Smooth muscle cell (in vitro differentiated cells): Measurements from ENCODE around the gene RPL7A. TPM values are rescaled to one million over a fixed set of nuclear protein-coding genes. Genes with fewer than 3 reads are reported as not detected.

ENCODE experiments used
- DNase-seq: peaks from one replicate; lab custom pipeline; 2025; ENCODE audit not compliant: unreplicated experiment; lab: John Stamatoyannopoulos, UW
- H2AFZ ChIP-seq: fragments of 200-600 bp; sonication (generic); 2 replicates; pipeline ENCODE4 v1.6.0; 2016; ENCODE audit warnings: antibody characterized with exemption, low read depth, mild to moderate bottlenecking
- H3F3A ChIP-seq: fragments of 200-600 bp; sonication (generic); 2 replicates; pipeline ENCODE4 v1.6.0; 2017; ENCODE audit warnings: antibody characterized with exemption, low read depth
- H3K27ac ChIP-seq: fragments of 200-600 bp; sonication (generic); 2 replicates; pipeline ENCODE4 v1.5.1; 2016; ENCODE audit warnings: low read depth, mild to moderate bottlenecking
- H3K27me3 ChIP-seq: fragments of 200-600 bp; sonication (generic); 2 replicates; pipeline ENCODE4 v1.6.1; 2016; ENCODE audit warnings: low read depth, mild to moderate bottlenecking
- H3K36me3 ChIP-seq: fragments of 200-600 bp; sonication (generic); 2 replicates; pipeline ENCODE4 v1.5.1; 2016; ENCODE audit warnings: low read depth
- H3K4me1 ChIP-seq: fragments of 200-600 bp; sonication (generic); 2 replicates; pipeline ENCODE4 v1.5.1; 2016; ENCODE audit warnings: low read depth
- H3K4me2 ChIP-seq: fragments of 200-600 bp; sonication (generic); 2 replicates; pipeline ENCODE4 v1.6.0; 2016; ENCODE audit warnings: mild to moderate bottlenecking
- H3K4me3 ChIP-seq: fragments of 200-600 bp; sonication (generic); 2 replicates; pipeline ENCODE4 v1.5.1; 2016; ENCODE audit warnings: mild to moderate bottlenecking
- H3K79me2 ChIP-seq: fragments of 200-600 bp; sonication (generic); 2 replicates; pipeline ENCODE4 v1.6.0; 2016; ENCODE audit warnings: low read depth, mild to moderate bottlenecking
- H3K9ac ChIP-seq: fragments of 200-600 bp; sonication (generic); 2 replicates; pipeline ENCODE4 v1.6.0; 2016; ENCODE audit warnings: low read depth
- H3K9me3 ChIP-seq: fragments of 200-600 bp; sonication (generic); replicated peaks from 2 replicates; pipeline ENCODE4 v1.5.1; 2016; ENCODE audit warnings: low read depth
- H4K20me1 ChIP-seq: fragments of 200-600 bp; sonication (generic); 2 replicates; pipeline ENCODE4 v1.6.0; 2016; ENCODE audit warnings: low read depth
- WGBS: methylation state at CpG from one replicate; pipeline ENCODE4 v1.1.7; 2016; ENCODE audit warnings: low lambda C conversion rate; 5-methylcytosine and 5-hydroxymethylcytosine counted together
- polyA plus RNA-seq: library from polyadenylated mRNA; unstranded; fragments of >200 nt; fragmentation: Nextera tagmentation; extraction: Ambion mirVana; gene quantifications from 2 replicates; pipeline ENCODE4 v1.2.1, GENCODE V29; 2016
- total RNA-seq: library from RNA; depleted of rRNA; stranded (reverse); fragments of >200 nt; gene quantifications from 2 replicates; pipeline ENCODE4 v1.2.3, GENCODE V29; 2014
- TF ChIP-seq, protein P1 (sequence below): fragments of 200-600 bp; sonication (generic); IDR thresholded peaks from 2 replicates; pipeline ENCODE4 v1.5.1; 2017; ENCODE audit warnings: borderline replicate concordance, mild to moderate bottlenecking, antibody characterized with exemption; ENCODE audit not compliant: insufficient read depth, poor library complexity, severe bottlenecking

Gene RPL7A
- total and polyA plus RNA-seq, 2 experiments from 2014 or later = 372 to 1,254 TPM

DNA sequence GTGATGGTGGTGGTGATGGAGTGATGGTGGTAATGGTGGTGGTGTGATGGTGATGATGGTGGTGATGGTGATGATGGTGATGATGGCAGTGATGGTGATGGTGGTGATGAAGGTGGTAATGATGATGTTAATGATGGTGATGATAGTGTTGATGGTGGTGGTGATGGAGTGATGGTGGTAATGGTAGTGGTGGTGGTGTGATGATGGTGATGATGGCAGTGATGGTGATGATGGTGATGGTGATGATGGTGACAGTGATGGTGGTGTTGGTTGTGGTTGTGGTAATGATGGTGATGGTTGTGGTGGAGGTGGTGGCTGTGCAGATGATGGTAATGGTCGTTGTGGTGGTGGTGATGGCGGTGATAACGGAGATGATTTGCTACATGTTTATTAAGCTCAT, 35.4 kb downstream of the RPL7A start:
- H3K4me1 ChIP-seq = no peaks in the 10 kb centered on the region
- H3K9ac ChIP-seq = no peak overlapping the region
- H3K4me2 ChIP-seq = no peak overlapping the region
- H3K9me3 ChIP-seq = no peaks in the 10 kb centered on the region
- H2AFZ ChIP-seq = no peak overlapping the region
- no peaks in the 10 kb centered on the region for H3F3A ChIP-seq
- TF ChIP-seq, protein P1, sequence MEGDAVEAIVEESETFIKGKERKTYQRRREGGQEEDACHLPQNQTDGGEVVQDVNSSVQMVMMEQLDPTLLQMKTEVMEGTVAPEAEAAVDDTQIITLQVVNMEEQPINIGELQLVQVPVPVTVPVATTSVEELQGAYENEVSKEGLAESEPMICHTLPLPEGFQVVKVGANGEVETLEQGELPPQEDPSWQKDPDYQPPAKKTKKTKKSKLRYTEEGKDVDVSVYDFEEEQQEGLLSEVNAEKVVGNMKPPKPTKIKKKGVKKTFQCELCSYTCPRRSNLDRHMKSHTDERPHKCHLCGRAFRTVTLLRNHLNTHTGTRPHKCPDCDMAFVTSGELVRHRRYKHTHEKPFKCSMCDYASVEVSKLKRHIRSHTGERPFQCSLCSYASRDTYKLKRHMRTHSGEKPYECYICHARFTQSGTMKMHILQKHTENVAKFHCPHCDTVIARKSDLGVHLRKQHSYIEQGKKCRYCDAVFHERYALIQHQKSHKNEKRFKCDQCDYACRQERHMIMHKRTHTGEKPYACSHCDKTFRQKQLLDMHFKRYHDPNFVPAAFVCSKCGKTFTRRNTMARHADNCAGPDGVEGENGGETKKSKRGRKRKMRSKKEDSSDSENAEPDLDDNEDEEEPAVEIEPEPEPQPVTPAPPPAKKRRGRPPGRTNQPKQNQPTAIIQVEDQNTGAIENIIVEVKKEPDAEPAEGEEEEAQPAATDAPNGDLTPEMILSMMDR = no peak
- no peaks in the 10 kb centered on the region for H4K20me1 ChIP-seq
- H3K4me3 ChIP-seq = no peak overlapping the region
- no peak overlapping the region for H3K27ac ChIP-seq
- H3K79me2 ChIP-seq = no peaks in the 10 kb centered on the region
- WGBS = 94% methylated on average over 3 of the region's 3 CpGs
- H3K27me3 ChIP-seq = no peaks in the 10 kb centered on the region
- H3K36me3 ChIP-seq = no peaks in the 10 kb centered on the region
- no peak for DNase-seq

DNA sequence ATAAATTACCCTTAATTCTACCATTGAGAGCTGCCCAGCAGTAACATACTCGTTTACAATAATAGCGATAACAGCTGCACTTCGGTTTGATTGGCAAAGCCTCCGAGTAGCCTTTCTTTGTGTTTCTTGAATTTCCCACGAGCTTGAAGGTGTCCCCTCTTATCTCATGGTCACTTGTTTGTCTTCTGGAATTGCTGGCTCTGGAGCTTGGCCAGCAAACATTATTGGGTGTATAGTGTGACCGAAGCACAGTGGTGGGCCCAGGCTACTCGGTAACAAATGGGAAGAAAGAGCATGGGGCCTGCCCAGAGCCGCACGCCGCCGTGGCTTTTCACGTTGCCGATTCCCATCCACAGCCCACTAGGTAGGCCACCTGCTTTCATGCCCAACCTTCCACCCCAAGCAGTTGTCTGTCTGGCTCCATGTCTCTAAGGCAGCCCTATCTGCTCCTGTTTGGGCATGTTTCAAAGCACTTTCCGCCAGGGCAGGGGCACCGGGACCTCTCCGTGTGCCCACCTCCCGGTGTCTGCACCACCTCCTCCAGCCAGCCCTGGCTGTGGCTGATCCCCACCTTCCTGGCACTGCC, 36.8 kb downstream of the RPL7A start:
- TF ChIP-seq, protein P1 = no peak
- Histone ChIP-seq H3K4me2 (no peak overlapping the region), H3K27ac (no peak overlapping the region), H2AFZ (no peak overlapping the region), H3F3A (no peaks in the 10 kb centered on the region), H3K9ac (no peak overlapping the region), H3K4me1 (no peaks in the 10 kb centered on the region), H3K27me3 (no peaks in the 10 kb centered on the region), H3K4me3 (no peak overlapping the region), H4K20me1 (no peaks in the 10 kb centered on the region), H3K9me3 (no peaks in the 10 kb centered on the region), H3K79me2 (no peaks in the 10 kb centered on the region), H3K36me3 (no peaks in the 10 kb centered on the region)
- no peak for DNase-seq
- WGBS = 92% methylated on average over 17 of the region's 17 CpGs

DNA sequence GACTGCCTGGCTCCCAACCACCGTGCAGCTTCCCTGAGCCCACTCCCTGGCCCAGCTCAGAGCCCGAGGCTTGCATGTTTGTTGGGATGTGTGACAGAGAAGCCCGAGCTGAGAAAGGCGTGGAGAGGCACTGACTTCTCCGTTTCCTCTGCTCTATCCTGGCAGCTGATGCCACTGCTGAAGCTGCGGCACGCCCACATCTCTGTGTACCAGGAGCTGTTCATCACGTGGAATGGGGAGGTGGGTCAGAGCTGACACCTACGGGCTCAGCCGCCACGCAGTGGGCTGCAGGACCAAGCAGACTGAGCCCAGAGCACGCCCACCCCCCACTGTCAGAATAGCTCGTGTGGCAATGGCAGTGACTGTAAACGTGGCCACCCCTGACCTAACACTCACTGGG, 37.4 kb downstream of the RPL7A start:
- H3K27ac ChIP-seq = no peak overlapping the region
- H3K36me3 ChIP-seq = no peaks in the 10 kb centered on the region
- no peak for DNase-seq
- no peak overlapping the region for H3K9ac ChIP-seq
- TF ChIP-seq, protein P1 = no peak
- no peak overlapping the region for H3K4me2 ChIP-seq
- H3K9me3 ChIP-seq = no peaks in the 10 kb centered on the region
- H3K27me3 ChIP-seq = no peaks in the 10 kb centered on the region
- WGBS = 90% methylated on average over 14 of the region's 14 CpGs
- no peak overlapping the region for H2AFZ ChIP-seq
- no peaks in the 10 kb centered on the region for H3K4me1 ChIP-seq
- H3K79me2 ChIP-seq = no peaks in the 10 kb centered on the region
- H3F3A ChIP-seq = no peaks in the 10 kb centered on the region
- H3K4me3 ChIP-seq = no peak overlapping the region
- H4K20me1 ChIP-seq = no peaks in the 10 kb centered on the region

DNA sequence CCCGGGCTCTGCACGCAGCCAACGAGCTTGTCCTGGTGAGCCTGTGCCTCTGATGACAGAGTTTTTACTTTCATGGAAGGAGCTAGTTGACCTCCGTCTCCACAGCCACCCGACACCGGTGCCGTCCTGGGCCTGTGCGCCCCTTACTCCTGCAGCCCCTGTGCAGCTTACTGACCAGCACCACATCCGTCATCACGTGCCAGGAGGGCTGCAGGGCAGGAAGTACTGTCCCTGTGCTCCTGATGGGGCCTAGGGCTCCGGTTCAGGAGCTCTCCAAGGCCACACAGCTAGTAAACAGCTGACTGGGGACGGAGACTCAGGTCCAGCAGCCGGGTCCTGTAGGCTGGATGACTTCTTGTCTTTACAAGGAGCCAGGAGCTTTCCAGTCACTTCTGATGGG, 38.3 kb downstream of the RPL7A start:
- Histone ChIP-seq H2AFZ (no peak overlapping the region), H3F3A (no peaks in the 10 kb centered on the region), H3K4me1 (no peaks in the 10 kb centered on the region), H3K27ac (no peak overlapping the region), H4K20me1 (no peaks in the 10 kb centered on the region), H3K4me3 (no peak overlapping the region), H3K4me2 (no peak overlapping the region), H3K9me3 (no peaks in the 10 kb centered on the region), H3K79me2 (no peaks in the 10 kb centered on the region), H3K36me3 (no peaks in the 10 kb centered on the region), H3K9ac (no peak overlapping the region), H3K27me3 (no peaks in the 10 kb centered on the region)
- no peak for DNase-seq
- TF ChIP-seq, protein P1 = no peak
- 89% methylated on average over 13 of the region's 13 CpGs for WGBS
